ENCODE measurements around the gene PSAT1.

DNA sequence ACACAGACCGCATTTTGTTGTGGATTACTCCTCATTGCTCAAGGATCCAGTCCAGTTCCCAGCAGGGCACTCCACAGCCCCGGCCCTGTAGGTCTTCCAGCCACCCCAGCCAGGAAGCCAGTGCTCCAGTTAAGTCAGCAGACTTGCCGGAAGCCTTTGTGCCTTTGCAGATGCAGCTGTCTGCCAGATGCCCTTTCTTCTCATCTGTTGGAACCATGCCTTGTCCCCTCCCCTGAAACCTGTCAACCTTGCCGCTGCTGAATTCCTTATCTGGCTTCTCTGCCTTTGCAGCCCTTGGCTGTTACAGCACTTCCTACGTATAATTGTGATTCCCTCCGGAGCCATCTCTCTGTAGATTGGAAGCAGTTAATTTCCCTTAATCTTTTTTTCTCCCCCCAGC lies 28.4 kb downstream of the PSAT1 start:
- TF ChIP-seq, protein P1, sequence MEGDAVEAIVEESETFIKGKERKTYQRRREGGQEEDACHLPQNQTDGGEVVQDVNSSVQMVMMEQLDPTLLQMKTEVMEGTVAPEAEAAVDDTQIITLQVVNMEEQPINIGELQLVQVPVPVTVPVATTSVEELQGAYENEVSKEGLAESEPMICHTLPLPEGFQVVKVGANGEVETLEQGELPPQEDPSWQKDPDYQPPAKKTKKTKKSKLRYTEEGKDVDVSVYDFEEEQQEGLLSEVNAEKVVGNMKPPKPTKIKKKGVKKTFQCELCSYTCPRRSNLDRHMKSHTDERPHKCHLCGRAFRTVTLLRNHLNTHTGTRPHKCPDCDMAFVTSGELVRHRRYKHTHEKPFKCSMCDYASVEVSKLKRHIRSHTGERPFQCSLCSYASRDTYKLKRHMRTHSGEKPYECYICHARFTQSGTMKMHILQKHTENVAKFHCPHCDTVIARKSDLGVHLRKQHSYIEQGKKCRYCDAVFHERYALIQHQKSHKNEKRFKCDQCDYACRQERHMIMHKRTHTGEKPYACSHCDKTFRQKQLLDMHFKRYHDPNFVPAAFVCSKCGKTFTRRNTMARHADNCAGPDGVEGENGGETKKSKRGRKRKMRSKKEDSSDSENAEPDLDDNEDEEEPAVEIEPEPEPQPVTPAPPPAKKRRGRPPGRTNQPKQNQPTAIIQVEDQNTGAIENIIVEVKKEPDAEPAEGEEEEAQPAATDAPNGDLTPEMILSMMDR (IDR thresholded peaks at IDR 0.05): no peak
- no peak for TF ChIP-seq POLR2A (IDR thresholded peaks at IDR 0.05)
